GM21423 (cell line): ENCODE results near the gene LCLAT1.

ENCODE experiments used
- ATAC-seq: cut with Tn5 transposase; IDR thresholded peaks from one replicate; pipeline ENCODE4 v1.9.1; 2021; ENCODE audit warnings: mild to moderate bottlenecking, moderate library complexity; ENCODE audit not compliant: unreplicated experiment

The LCLAT1 gene

GRCh38 chr2:30422444-30423040 is 24.5 kb upstream of the LCLAT1 start:
- ATAC-seq = peak; percentile 75

DNA sequence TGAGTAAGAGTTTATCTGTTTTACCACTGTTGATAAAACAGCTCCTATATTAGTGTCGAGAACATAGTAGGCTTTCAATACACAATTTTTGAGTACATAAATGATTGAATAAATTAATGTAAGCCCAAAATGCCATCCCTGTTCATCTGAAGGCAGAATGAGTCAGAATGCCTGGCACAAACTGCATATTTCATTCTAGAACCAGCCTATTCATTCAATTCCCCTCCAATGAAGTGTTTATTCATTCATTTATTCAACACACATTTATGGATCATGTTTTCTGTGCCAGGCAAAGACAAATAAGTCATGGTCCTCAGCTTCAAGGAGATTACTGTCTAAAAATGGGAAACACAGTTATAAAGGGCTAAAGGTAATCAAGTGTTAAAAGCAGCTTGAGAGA is 22.8 kb upstream of the LCLAT1 start:
- no peak for ATAC-seq

GRCh38 chr2:30425326-30425725 is 21.7 kb upstream of the LCLAT1 start:
- ATAC-seq = no peak

DNA sequence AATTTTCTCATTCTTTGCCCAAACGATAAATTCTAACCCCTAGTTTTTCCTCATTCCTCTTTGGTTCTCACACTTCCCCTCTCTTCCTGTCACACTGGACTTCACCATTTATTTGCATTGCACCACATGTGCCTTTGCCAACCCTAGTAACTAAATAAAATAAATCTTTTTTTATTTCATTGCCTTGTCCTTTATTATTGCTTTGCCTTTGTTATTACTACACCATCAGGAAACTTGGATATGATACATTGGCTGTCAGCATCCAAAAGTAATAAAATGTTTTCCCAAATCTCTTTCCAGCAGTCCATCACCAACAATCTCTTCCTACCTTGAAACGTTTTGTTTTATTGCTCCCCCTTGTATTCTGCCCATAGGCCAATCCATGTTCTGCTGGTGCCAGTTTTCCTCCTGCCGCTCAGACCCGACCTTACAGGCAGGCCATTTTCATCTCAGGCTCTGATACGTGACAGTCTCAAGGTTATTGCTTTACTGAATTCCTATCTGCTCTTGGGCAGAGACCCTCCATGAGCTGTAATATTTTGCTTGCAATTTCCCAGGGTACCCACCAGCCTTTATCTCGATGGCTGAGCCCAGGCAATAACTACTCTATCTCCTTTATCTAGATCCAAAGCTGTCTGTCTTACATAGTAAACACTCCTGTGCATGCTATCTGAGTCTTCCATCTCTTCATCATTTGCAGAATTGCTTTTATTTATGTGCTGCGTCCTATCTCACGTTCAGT is 19.3 kb upstream of the LCLAT1 start:
- ATAC-seq = no peak

GRCh38 chr2:30428348-30428662 is 18.7 kb upstream of the LCLAT1 start:
- ATAC-seq = no peak

- no peak for ATAC-seq
Observed at GRCh38 chr2:30428827-30429461, 18.1 kb upstream of the LCLAT1 start.

DNA sequence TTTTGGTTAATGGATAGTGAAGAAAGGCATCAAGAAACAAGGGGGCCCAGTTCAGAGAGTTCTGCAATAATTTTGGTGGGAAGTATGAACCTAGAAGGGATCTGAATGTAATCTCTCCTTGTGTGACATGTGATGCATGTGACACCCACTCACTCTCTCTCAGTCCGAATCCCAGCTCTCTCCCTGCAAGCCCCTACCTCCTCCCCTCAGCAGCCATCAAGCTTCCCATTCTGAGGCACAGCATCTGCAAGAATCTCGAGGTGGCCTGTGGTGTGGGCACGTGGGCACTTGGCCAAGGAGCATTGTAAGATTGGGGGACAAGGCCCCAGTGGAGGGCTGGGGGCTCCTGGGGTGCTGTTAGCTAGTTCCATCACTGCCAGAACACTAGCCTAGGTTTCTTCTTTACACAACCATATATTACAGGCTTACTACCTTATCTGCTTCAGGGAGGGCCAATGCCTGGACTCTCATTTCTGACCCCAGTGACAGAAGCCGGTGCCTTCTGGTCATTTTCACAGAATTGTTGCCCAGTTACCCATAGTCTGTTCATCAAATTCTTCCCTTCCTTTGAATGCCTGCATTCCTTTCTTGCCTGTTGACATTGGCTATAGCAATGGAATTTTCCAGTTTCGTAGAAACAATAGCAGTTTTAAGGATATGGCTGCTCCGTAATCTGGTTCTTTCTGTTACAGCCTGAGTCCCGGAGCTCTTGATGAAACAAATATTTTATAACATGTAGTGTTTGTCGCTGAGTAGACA is 13.3 kb upstream of the LCLAT1 start:
- ATAC-seq = no peak

- no peak for ATAC-seq
Observed at GRCh38 chr2:30434708-30435107, 12.3 kb upstream of the LCLAT1 start.

DNA sequence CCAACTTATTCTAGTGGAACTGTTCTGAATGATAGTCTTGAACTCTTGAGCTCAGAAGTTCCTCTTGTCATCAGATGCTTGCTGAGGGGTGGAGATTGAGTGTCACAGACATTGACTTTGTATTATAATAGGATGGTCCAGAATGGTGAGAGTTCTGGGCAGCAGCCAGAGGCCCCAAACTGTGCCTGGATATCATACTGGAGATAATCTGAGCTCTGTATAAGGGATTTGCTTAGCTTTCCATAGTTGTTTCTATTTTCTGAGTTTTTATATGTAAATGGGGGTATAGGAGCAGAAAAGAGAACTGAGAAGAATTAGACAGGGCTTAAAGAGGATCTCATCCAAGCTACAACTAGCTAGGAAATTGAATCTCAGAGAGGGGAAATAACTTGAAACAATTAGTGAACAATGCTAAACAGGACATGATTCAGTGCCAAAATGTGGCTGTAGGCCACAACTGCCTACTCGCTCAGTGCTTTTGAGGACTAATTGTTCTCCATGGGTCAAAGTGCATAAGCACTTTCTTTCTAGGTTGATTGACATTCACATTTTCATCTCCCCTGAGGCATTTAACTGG is 10.1 kb upstream of the LCLAT1 start:
- ATAC-seq = no peak

GRCh38 chr2:30437809-30438548 is 9.1 kb upstream of the LCLAT1 start:
- no peak for ATAC-seq

- ATAC-seq = no peak
Observed at GRCh38 chr2:30439296-30439695, 7.8 kb upstream of the LCLAT1 start.

DNA sequence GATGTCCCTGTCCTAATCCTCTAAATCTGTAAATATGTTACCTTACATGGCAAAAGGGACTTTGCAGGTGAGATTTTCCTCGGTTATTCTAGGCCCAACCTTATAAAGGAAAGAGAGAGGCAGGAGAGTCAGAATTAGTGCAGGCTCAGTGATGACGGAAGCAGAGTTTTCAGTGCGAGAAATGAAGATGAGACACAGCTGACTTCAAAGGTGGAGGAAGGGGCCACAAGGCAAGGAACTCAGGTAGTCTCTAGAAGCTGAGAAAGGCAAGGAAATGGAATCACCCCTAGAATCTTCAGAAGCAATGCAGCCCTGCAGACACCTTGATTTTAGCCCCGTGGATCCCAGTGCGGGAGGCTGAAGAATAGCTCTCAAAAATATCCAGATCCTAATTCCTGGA is 7.2 kb upstream of the LCLAT1 start:
- no peak for ATAC-seq

DNA sequence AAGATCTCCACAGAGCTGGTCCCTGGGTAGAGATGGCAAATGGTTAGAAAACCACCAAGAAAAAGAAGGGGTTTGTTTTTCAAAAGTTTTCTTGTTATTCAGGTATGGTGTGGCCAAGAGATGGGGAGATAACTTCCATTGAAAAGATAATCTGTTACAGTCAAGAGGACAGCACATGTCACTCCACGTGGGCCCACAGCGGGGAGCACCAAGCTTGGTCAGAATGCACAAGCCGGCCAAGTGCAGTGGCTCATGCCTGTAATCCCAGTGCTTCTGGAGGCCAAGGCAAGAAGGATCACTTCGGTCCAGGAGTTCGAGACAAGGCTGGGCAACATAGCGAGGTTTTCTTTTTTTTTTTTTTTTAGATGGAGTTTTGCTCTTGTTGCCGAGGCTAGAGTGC is 6.0 kb upstream of the LCLAT1 start:
- ATAC-seq = no peak

GRCh38 chr2:30443081-30443480 is 4.0 kb upstream of the LCLAT1 start:
- no peak for ATAC-seq

DNA sequence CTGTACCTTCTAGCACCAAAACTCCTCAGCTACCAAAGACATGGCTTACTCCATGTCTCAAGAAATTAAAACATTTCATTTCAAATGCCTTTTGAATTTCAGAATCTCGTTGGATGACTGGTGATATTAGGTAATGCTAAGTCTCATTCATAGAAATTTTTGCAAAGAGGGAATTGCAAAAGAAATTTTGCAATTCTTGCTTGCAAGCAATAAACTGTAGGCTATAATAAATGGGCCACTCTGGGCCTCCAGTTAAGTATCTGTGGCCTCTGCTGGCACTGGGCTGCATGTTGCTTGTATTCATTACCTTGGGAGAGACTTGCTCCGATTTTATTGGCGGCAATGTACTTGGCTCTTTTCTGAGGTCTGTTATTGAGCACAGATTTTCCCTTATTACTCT is 2.8 kb upstream of the LCLAT1 start:
- no peak for ATAC-seq

- ATAC-seq = no peak
Observed at GRCh38 chr2:30445266-30445821, 1.7 kb upstream of the LCLAT1 start.

DNA sequence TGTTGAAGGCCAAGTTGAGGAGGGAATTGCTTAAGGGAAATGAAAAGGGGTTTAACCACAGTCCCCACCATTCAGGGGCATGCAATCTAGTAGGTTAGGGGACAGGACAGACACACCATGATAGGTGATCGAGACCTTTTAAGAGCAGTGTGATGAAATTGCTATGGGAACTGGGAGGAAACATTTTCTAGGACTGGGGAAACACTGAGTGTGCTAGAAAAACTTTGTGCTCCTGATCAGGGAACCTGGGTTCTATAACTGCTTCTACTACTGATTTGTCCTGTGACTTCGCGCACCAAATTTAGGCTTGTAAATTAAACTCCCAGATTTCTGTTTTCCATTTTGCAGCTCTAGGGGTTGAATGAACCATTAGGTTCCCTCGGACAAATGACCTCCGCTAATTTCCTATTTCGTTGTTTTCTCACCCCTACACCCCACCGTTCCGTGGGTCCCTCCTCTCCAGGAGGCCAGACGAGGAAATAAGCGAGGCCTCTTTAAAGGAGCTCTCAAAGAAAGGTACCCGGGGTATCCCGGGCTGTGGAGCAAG is 371 bp upstream of the LCLAT1 start:
- peak; percentile 11 for ATAC-seq

DNA sequence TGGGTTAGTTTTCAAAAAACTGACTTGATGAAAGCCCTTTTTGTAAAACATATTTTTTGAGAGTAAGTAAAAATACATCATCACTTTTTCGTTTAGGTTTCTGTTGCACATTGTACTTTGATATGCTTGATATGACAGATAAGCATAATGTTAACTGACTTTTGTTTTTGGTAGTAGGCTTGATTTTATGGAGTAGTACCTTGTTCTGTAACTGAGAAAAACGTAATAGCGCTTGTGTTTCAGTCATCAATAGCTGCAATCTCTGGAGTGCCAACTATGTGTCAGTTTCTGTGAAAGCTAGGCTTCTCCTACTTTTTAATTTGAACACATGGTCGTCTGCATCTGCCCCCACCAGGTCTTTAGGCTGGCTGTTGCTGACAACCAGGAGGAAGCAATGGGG is 1.3 kb downstream of the LCLAT1 start:
- ATAC-seq = no peak

GRCh38 chr2:30448866-30449265 is 1.8 kb downstream of the LCLAT1 start:
- ATAC-seq = no peak

GRCh38 chr2:30450025-30450424 is 3.0 kb downstream of the LCLAT1 start:
- ATAC-seq = no peak
